Midbrain (tissue), 1 donor: Measurements from ENCODE around the gene HUNK.

Experiments used
- DNase-seq: peaks from one replicate; lab custom pipeline; 2025; lab: John Stamatoyannopoulos, UW

Gene HUNK

GRCh38 chr21:31896019-31896418, 23.2 kb downstream of the HUNK start:
- DNase-seq: no peak

GRCh38 chr21:31897311-31897710, 24.5 kb downstream of the HUNK start:
- no peak for DNase-seq

GRCh38 chr21:31898933-31899630, 26.3 kb downstream of the HUNK start:
- no peak for DNase-seq

GRCh38 chr21:31900121-31900895, 27.5 kb downstream of the HUNK start:
- no peak for DNase-seq

- DNase-seq: no peak
Measured at GRCh38 chr21:31901315-31901714, 28.5 kb downstream of the HUNK start.

- no peak for DNase-seq
Measured at GRCh38 chr21:31902438-31902837, 29.6 kb downstream of the HUNK start.

- no peak for DNase-seq
Measured at GRCh38 chr21:31903896-31904295, 31.1 kb downstream of the HUNK start.

GRCh38 chr21:31905503-31906451, 33.0 kb downstream of the HUNK start:
- no peak for DNase-seq

GRCh38 chr21:31908106-31909031, 35.5 kb downstream of the HUNK start:
- DNase-seq: no peak

GRCh38 chr21:31909153-31910073, 36.6 kb downstream of the HUNK start:
- no peak for DNase-seq

GRCh38 chr21:31910074-31910470, 37.3 kb downstream of the HUNK start:
- no peak for DNase-seq

GRCh38 chr21:31911138-31911907, 38.5 kb downstream of the HUNK start:
- no peak for DNase-seq

GRCh38 chr21:31912501-31912900, 39.7 kb downstream of the HUNK start:
- DNase-seq: no peak

GRCh38 chr21:31913182-31913608, 40.4 kb downstream of the HUNK start:
- no peak for DNase-seq

GRCh38 chr21:31914472-31914871, 41.7 kb downstream of the HUNK start:
- DNase-seq: no peak

- DNase-seq: no peak
Measured at GRCh38 chr21:31915566-31915965, 42.7 kb downstream of the HUNK start.

- no peak for DNase-seq
Measured at GRCh38 chr21:31917108-31917507, 44.3 kb downstream of the HUNK start.

GRCh38 chr21:31918250-31918775, 45.5 kb downstream of the HUNK start:
- DNase-seq: no peak

GRCh38 chr21:31920275-31920674, 47.5 kb downstream of the HUNK start:
- DNase-seq: no peak
